ENCODE results near the gene SLC16A7.
"Not testable (repeated sequence)": the region's sequence is repeated elsewhere in the genome, so short reads cannot be mapped to it uniquely, and the experiment has no call there.

Gene SLC16A7

DNA sequence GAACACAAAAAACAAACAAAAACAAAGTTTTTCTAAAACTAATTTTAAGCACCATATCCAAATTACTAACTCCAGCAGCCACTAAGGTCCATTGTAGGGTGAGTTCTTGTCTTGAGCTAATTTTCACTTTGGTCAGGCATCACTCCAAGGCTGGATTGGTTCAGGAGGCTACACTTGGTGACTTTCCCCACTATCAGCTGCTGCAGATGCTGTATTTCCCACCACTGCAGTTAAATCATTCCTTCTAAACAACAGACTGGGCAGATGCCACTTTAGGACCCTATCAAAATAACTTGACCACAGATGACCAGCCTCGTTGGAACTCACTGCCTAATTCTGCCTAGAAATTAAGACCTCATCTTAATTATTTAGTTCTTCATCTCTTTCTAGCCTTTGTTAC is 140.5 kb downstream of the SLC16A7 start:
- DNase-seq (ENCODE audit: low read depth) = no peak

DNA sequence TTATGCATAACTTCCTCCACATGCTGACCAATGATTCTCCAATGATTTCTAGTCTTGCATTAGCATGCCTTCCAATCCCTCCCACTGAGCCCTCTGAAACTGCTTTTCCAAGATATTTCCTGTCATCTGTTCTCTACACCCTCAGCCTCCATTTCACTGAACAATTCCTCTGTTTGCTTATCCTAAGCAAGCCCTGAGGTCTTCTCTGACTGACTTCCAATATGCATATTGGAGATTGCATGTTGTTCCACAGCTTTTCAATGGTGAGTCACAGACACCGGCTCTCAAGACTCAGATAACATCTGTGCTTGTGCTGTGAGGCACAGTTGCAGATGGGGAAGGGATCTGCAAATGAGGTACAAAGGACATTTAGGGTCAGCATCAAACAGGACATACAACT is 141.0 kb downstream of the SLC16A7 start:
- DNase-seq (ENCODE audit: low read depth) = peak; percentile 83

DNA sequence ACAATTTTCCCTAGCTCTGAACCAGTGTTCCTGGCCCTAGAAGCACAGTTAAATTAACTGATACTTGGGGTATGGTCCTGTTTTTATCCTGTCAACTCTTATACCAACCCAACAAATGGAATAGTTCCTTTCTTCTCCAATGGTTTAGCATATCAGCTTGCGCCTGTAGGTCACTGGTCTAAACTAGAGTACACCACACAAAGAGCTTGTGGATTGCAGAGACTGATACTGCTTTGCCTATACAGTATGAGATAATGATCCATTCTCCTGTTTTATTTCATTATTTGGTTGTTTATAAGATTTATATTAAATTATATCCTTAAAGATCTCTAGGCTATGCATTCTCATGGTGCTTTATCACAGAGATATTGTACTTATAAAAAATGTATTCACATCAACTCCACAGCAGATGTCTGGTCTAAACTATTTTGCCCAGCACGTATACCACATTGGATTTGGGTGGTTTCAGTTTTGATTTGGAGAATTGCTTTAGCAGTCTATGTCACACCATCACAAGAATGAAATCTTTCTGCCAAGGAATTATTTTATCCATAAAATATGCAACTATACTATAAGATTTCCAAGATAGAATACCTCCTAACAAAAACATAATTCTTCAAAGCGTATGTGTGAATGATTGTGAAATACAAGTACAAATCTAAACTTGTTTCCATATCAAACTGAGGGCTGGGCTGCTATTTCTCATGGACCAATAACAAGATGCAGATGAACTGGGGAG is 142.1 kb downstream of the SLC16A7 start:
- no peak for DNase-seq (ENCODE audit: low read depth)

DNA sequence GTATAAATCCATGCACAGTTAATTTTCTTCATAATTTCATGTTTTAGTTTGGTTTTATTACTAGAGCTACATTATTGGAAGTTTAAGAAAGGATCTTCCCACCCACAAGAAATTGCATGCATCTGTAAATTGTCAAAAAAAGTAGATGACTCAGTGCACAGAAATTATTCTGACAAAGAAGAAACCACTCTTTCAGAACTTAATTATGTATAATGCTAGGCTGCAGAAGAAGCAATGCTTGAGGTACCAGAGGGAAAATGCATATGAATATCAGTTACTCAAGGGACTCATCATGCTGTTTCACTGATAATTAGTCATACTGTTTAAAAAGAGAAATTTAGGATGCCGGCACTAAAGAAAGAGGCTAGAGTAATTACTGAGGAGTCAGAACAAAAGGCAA is 147.0 kb downstream of the SLC16A7 start:
- no peak for DNase-seq (ENCODE audit: low read depth)

DNA sequence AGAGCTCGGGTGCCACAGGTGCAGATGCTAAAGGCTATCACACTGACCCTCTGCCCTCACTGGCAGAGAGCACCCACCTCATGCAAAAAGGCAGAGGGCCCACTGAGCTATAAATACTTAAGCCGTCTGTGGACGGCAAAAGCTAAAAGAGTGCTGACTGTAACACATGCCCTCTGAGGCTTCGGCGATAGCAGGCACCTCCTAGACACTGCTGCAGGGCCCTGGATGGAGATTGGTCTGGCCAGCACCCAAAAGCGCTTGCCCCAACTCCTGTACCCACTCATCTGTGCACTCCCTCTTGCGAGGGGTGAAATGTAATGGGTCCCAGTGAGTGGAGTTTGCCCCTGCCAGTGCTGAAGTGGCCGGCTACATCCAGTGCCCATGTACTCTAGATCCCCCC is 148.7 kb downstream of the SLC16A7 start:
- DNase-seq (ENCODE audit: low read depth) = no peak

DNA sequence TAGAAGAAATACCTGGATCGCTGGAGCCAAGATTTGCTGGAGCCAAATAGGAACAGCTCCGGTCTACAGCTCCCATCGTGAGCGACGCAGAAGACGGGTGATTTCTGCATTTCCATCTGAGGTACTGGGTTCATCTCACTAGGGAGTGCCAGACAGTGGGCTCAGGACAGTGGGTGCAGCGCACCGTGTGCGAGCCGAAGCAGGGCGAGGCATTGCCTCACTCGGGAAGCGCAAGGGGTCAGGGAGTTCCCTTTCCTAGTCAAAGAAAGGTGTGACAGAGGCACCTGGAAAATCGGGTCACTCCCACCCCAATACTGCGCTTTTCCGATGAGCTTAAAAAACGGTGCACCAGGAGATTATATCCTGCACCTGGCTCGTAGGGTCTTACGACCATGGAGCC is 155.3 kb downstream of the SLC16A7 start:
- DNase-seq (ENCODE audit: low read depth) = not testable (repeated sequence)

DNA sequence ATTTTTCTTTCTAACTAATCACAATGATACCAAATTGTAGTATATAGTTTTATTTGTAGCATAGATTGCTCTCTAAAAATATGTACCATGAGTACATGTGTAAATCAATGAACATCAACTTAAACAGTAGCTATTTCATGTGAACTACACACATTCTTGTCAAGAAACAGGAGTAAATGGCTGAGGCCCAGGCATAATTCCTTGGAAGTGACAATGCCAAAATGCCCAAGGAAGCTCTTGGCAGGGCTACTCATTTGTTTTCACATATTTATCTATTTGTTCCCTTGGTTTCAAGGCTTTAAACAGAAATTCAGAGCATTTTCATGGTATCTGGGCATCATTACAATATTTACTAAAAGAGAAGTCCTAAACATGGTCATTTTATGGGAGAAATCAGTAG is 165.7 kb downstream of the SLC16A7 start:
- no peak for DNase-seq (ENCODE audit: low read depth)

DNA sequence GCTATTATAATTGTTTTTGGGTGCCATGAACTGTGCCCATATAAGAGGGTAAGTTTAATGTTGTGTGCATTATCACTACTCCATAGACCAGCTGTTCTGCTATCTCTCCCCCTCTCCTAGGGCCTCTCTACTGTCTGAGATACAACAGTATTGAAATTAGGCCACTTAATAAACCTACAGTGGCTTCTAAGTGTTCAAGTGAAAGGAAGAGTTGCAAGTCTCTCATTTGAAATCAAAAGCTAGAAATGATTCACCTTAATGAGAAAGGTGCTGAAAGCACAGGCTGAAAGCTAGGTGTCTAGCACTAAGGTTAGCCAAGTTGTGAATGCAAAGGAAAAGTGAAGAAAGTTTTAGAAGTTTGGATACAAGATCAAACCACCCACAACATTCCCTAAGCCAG is 168.0 kb downstream of the SLC16A7 start:
- DNase-seq (ENCODE audit: low read depth) = no peak

DNA sequence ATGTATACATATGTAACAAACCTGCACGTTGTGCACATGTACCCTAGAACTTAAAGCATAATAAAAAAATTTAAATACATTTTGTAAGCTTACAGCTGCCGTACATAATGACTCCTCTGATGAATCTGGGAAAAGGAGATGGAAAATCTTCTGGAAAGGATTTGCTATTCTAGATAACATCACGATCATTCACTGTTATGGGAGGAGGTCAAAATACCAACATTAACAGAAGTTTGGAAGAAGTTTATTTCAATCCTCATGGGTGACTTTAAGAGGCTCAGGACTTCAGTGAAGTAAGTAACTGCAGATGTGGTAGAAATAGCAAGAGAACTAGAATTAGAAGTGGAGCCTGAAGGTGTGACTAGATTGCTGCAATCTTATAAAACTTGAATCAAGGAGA is 172.2 kb downstream of the SLC16A7 start:
- no peak for DNase-seq (ENCODE audit: low read depth)

DNA sequence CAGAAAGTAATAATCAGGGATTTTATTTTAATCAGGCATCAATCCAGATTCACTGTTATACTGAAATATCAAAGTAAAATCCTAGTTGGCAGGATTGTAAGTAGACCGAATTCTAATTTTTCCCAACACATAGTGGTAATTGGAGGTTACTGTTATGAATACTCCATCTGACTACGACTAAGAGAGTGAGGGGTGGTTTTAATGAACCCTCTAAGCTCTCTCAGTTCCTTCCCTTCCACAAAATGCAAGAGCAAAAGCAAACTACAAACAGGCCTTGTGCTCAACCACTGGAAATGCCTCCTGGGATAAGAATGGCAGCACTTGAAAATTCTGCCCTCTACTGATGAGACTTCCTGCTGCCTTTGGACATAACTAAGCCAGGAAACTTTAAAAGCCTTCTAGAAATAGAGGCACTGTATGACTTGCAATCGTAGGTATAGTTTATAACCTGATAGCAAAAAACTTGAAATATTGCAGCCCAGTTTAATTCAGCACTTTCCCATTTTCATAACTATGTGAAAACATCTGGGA is 184.8 kb downstream of the SLC16A7 start:
- peak; percentile 17 for DNase-seq (ENCODE audit: low read depth)

DNA sequence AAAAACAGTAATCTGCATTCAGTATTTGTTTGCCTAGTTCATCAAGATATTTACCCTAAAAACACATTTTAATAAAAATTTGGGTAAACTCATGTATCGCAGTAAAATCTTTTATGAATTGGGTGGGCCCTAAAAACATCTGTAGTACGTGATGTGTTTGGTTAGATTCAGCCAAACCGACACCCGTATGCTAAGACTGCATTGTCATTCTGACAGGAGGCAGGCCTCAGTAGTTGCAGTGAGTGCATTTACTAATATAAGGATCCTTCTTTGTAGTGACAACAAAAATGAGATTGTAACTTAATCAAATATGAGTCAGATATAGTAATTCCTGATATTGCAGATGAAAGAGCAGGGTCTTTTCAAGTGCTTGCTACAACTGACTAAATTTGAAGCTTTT is 191.8 kb downstream of the SLC16A7 start:
- DNase-seq (ENCODE audit: low read depth) = no peak

DNA sequence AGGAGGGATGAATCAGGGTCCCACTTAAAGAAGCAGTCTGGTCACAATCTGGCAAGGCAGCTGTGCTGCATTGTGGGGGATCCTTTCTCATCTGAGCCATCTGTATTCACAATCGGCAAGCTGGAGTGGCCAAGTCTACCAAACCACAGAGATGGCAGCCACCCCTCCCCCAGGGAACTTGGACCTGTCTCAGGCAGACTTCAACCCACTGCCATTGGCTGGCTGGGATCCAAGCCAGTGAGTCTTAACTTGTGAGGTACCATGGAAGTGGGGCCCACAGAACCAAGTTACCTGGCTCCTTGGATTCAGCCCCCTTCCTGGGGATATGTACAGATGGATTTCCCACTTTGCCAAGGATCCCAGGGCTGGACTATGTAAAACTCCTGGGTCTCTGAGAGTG is 196.8 kb downstream of the SLC16A7 start:
- no peak for DNase-seq (ENCODE audit: low read depth)

DNA sequence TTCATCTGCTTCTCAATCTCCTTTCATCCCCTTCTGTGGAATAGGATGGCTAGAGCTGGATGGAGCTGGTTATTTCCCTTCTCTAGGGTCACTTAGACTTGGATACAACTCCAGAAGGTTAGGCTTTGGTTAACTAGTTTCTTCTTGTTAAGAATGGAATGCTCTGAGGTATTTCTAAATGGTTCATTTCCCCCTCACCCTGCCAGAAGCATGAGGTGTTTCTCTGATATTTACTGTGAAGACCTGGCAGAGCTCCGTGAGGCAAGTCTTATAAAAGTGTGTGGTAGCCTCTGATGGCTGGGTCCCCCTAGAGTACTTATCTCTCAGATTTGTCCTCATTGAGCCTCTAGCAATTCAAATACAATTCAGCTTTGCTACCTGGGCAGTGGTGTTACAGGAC is 207.9 kb downstream of the SLC16A7 start:
- DNase-seq (ENCODE audit: low read depth) = no peak

DNA sequence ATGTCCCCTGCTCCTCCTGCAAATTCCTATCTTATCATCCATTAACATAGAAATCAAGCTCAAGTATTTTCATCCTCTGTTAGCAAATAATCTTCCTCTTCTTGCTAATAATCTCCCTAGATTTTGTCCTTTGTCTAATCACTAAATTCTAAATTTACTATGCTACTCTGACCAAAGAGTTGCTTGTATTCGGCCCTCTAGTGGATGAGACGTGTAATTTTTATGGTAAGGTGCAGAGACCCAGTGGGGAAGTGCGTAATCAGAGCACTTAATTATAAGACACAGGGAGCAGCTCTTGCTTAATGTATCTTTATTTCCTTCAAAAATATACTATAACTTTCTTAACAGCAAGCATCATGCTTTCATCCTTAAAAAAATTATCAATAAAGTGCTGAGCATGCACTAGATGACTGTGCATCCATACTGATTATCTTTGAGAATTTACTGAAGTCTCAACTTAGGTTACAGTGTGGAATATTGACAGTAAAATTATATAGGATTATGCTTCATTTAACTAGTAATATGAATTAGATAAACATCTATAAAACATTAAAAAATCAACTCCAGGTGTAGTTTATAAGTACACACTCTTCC is 212.6 kb downstream of the SLC16A7 start:
- DNase-seq (ENCODE audit: low read depth) = peak; percentile 13

DNA sequence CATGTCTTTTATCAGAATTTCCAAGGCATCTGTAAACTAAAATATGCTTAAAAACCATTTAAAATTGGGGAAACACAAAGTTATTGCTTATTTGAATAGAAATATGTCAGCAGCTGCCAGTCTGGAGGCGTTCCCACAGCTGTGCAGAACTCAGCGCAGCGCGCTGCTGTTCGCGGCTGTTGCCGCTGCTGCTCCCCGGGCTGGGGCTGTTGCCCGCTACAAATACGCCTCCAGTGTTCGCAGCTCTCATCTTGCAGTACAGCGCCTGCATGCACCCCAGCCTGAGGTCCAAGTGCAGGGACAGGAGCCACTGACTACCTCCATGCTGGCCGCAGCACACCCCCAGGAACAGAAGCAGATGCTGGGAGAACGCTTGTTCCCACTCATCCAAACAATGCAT is 216.2 kb downstream of the SLC16A7 start:
- no peak for DNase-seq (ENCODE audit: low read depth)

DNA sequence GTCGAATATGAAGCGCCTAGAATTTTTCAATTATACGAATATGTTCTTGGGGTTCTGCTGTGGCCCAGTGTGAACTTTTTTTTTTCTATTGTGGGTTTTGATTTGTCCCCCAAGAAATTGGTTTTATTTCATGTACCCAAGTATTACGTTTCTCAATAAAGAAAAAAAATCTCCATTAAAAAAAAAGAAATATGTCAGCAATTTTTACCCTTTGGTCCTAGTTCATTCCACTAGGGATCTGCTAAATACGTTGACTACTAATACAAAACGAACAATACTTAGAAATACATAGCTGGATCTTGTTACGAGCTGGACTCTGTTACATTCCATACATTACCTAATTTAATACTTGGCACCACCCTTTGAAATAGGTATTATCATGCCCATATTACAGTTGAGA is 216.9 kb downstream of the SLC16A7 start:
- DNase-seq (ENCODE audit: low read depth) = no peak

DNA sequence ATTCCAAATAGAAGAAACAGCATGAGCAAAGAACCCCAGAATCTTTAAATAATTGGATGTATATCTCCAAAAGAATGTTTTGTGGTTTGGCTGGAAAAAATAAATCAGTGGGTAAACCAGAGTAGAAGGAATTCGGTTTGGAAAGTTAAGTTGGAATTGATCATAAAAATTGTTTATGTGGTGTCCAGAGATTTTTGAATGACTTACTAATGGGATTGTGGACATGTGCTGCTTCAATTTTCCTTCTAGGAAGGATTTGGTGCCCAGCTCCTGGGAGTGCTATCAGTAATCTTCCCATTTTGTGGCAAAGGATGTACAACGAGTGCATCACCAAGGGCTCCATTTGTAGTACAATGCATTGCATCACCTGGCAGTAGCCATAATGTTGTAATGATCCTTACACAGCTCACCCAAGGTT is 224.8 kb downstream of the SLC16A7 start:
- DNase-seq (ENCODE audit: low read depth) = no peak

DNA sequence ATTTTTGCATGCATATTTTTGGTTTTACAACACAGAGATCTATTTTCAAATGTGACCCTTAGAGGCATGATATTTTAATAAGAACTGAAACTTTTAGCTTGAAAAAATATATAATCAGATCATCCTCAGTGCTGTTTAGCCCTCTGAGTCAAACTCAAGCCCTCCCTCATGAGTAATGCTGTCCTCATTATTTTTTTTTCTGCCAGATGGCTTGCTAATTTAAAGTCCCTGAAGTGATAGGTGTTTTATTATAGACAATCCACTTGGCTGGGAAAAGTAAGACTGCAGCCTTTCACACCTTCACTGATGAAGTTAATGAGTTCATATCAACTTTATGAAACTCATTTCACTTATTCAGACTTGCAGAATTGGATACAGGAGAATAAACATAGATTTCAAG is 227.7 kb downstream of the SLC16A7 start:
- DNase-seq (ENCODE audit: low read depth) = no peak

DNA sequence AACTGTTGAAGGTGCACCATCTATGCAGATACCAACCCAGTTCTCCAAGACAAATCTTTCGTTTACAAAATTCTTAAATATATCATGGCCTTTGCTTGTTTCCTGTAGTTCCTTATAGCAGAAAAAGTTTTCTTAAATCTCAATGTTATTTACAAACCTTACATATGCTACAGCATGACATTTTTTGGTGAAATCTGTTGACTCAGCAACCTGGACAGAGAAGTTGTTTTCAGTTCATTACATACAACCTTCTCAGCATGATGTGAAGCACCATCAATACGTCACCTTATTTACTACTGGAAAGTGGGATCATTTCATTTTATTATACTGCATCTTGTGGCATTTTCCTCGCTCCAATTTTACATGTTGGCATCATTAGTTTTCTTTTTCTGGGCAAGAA is 231.9 kb downstream of the SLC16A7 start:
- no peak for DNase-seq (ENCODE audit: low read depth)

DNA sequence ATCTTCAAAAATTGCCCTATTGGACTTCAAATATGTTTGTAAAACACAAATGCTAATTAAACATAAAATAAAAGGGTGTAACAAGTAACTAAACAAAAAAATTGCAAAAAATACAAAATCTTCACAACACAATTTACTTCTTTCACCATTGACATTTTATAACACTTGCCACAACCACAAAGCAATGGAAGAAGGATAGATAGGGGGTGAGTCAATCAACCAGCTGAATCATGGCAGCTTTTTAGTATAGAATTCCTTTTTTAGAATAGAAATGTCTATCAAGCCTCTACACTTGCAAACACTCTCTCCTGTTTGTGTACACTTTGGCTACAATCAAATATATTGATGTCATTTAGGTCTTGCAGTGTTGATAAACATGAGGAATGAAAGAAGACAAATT is 232.7 kb downstream of the SLC16A7 start:
- no peak for DNase-seq (ENCODE audit: low read depth)

DNA sequence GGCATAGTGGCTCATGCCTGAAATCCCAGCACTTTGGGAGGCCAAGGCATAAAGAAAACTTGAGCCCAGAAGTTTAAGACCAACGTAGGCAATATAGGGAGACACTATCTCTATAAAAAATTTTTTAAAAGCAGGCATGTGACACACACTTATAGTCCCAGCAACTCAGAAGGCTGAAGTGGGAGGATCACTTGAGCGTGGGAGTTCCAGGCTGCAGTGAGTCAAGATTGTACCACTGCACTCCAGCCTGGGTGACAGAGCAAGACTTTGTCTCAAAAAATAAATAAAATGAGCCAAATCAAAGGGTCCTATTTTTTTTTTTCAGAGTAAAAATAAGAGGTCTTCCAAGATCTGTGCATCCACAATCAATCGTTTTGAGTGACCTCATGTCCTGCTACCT is 237.6 kb downstream of the SLC16A7 start:
- DNase-seq (ENCODE audit: low read depth) = no peak

DNA sequence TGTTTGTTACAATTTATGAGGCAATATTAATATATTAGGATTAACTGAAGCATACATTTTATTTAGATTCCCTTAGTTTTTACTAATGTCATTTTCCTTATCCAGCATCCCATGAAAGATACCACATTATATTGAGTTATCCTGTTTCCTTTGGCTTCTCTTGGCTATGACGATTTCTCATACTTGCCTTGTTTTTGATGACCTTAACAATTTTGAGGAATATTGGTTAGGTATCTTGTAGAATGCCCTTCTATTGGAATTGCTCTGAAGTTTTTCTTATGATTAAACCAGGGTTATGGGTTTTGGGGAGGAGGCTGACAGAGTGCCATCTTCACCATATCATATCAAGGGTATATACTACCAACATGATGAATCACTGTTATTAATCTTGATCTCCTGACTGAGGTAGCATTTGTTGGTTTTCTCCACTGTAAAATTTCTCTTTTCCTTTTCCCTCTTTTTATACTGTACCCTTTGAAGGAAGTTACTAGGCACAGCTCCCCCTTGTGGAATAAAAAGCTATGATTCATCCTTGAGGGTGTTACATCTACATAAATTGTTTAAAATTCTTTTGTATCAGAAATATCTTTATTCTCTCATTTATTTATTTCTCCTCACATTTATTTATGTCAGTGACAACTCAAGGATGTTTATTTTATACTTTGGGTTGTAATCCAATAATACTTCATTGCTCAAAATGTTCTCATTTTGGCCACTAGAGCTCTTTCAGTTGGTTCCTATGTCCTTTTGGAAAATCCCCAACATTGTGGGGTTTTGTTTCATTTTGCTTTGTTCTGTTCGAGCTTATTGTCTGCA is 239.0 kb downstream of the SLC16A7 start:
- DNase-seq (ENCODE audit: low read depth) = peak; percentile 14
